ENCODE measurements around the gene PAK5. TPM values are rescaled to one million over a fixed set of nuclear protein-coding genes. Genes with fewer than 3 reads are reported as not detected.

Gene PAK5
- polyA plus RNA-seq, 1 of the 3 experiments (the other 2 are of a cell fraction): 0.03 TPM

- TF ChIP-seq EZH2phosphoT487 (IDR thresholded peaks at IDR 0.05; ENCODE audit: borderline replicate concordance, low read depth): no peak
- TF ChIP-seq MEF2A (IDR thresholded peaks at IDR 0.05; ENCODE audit: borderline replicate concordance, low read depth): no peak
- TF ChIP-seq TEAD4 (IDR thresholded peaks at IDR 0.05; ENCODE audit: borderline replicate concordance, insufficient read depth): peak; percentile 17; the same call in 1 of the 2 replicates
- peak; percentile 10 for TF ChIP-seq RAD21 (IDR thresholded peaks at IDR 0.05; ENCODE audit: low read length)
- peak; percentile 72 for TF ChIP-seq TCF12 (IDR thresholded peaks at IDR 0.05)
- TF ChIP-seq MXI1 (IDR thresholded peaks at IDR 0.05; ENCODE audit: low read depth, low read length): 0 out of 2 replicates have a peak, but pooled peaks have one; percentile 20
- TF ChIP-seq JUND (IDR thresholded peaks at IDR 0.05): no peak
- TF ChIP-seq FOXJ3 (CRISPR knock-in tag; IDR thresholded peaks at IDR 0.05): peak; percentile 85
- TF ChIP-seq NFIC (IDR thresholded peaks at IDR 0.05; ENCODE audit: borderline replicate concordance): no peak
- TF ChIP-seq SIN3A (IDR thresholded peaks at IDR 0.05; ENCODE audit: borderline replicate concordance, low read depth, low read length): no peak
- TF ChIP-seq YY1 (IDR thresholded peaks at IDR 0.05; ENCODE audit: low read depth): no peak
- TF ChIP-seq GATA2 (CRISPR knock-in tag; IDR thresholded peaks at IDR 0.05): peak; percentile 97
- no peak for TF ChIP-seq FOSL2 (IDR thresholded peaks at IDR 0.05; ENCODE audit: borderline replicate concordance, low read depth)
- no peak for TF ChIP-seq FOXM1 (IDR thresholded peaks at IDR 0.05; ENCODE audit: low read depth)
- TF ChIP-seq RXRA (IDR thresholded peaks at IDR 0.05; ENCODE audit: borderline replicate concordance, low read depth): no peak
- TF ChIP-seq GABPA (IDR thresholded peaks at IDR 0.05; ENCODE audit: low read depth): no peak
- TF ChIP-seq RCOR1 (IDR thresholded peaks at IDR 0.05; ENCODE audit: low read length): peak; percentile 97
- TF ChIP-seq CTCF (IDR thresholded peaks at IDR 0.05): no peak
- no peak for TF ChIP-seq TAF1 (IDR thresholded peaks at IDR 0.05; ENCODE audit: borderline replicate concordance, low read depth, low read length)
- TF ChIP-seq ELF1 (IDR thresholded peaks at IDR 0.05): no peak
- TF ChIP-seq USF2 (IDR thresholded peaks at IDR 0.05; ENCODE audit: borderline replicate concordance, low read depth, low read length): no peak
- TF ChIP-seq POLR2AphosphoS5 (IDR thresholded peaks at IDR 0.05; ENCODE audit: low read depth, low read length): peak; percentile 57; the same call in 1 of the 2 replicates
- no peak for TF ChIP-seq NRF1 (IDR thresholded peaks at IDR 0.05; ENCODE audit: low read depth, low read length)
- peak; percentile 47 for TF ChIP-seq PBX3 (IDR thresholded peaks at IDR 0.05)
- no peak for TF ChIP-seq REST (IDR thresholded peaks at IDR 0.05; ENCODE audit: low read depth, low read length)
Measured at GRCh38 chr20:9570612-9571011, 268.3 kb downstream of the PAK5 start (continued).

Measured in SK-N-SH (cell line).